ENCODE data around the gene VPS33B.

DNA sequence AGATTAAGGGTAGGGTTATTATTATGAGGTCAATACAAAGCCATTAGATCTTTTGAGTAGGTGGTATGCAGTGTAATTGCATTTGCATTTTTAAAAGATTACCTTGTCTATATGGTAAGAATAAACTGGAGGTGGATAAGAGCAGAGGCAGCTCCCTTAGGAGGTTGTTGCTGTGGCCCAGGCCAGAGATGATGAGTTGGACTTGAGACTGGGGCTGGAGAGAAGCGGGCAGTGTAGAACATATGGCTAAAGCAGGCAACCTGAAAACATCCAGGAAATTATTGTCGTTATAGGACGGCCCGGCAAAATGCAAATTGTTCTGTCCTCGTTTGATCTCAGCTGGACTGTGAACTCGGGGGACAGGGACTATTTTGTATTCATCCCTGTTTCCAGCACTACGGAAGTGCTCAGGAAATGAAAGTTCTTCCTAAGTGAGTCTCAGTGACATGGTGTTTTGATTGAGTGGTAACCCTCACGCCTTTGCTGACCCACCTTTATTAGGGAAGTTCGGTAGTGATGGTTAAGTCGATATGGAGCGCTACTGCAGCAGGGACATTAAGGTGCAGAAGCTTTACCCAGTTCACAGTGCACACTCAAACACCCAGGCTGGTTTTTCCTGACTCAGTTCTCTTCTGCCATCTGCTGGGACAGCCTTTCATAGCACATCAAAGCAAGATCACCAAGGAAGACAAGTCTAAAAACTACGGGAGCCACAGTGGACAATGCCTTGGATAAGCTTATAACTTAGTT, 27.2 kb upstream of the VPS33B start:
- TF ChIP-seq POLR2A (IDR thresholded peaks at IDR 0.05; ENCODE audit: low read depth, low read length) (no peak), TAF1 (IDR thresholded peaks at IDR 0.05; ENCODE audit: low read depth, low read length) (no peak), POLR2AphosphoS5 (IDR thresholded peaks at IDR 0.05; ENCODE audit: low read depth, low read length) (no peak)

Measured in GM12891 (cell line).